GM19238 (cell line): Measurements from ENCODE around the gene PDZRN4.

Experiments
- DNase-seq: peaks from one replicate; pipeline ENCODE4 v3.0.0; 2011; ENCODE audit warnings: low spot score; ENCODE audit not compliant: insufficient read length

PDZRN4 gene

GRCh38 chr12:41452838-41453407 is 264.8 kb downstream of the PDZRN4 start:
- no peak for DNase-seq

- DNase-seq: no peak
Observed at GRCh38 chr12:41453409-41453808, 265.3 kb downstream of the PDZRN4 start.

- DNase-seq: no peak
Observed at GRCh38 chr12:41459111-41459905, 271.2 kb downstream of the PDZRN4 start.

- DNase-seq: no peak
Observed at GRCh38 chr12:41459906-41460214, 271.7 kb downstream of the PDZRN4 start.

GRCh38 chr12:41460906-41461305 is 272.8 kb downstream of the PDZRN4 start:
- no peak for DNase-seq

- no peak for DNase-seq
Observed at GRCh38 chr12:41462312-41462711, 274.2 kb downstream of the PDZRN4 start.

GRCh38 chr12:41465526-41465925 is 277.4 kb downstream of the PDZRN4 start:
- no peak for DNase-seq

- no peak for DNase-seq
Observed at GRCh38 chr12:41466300-41466699, 278.2 kb downstream of the PDZRN4 start.

- DNase-seq: no peak
Observed at GRCh38 chr12:41466802-41467201, 278.7 kb downstream of the PDZRN4 start.

GRCh38 chr12:41467591-41468325 is 279.6 kb downstream of the PDZRN4 start:
- DNase-seq: no peak

GRCh38 chr12:41468341-41468740 is 280.2 kb downstream of the PDZRN4 start:
- DNase-seq: no peak

- no peak for DNase-seq
Observed at GRCh38 chr12:41468756-41469155, 280.6 kb downstream of the PDZRN4 start.

GRCh38 chr12:41473441-41473840 is 285.3 kb downstream of the PDZRN4 start:
- DNase-seq: no peak

GRCh38 chr12:41474001-41474400 is 285.9 kb downstream of the PDZRN4 start:
- DNase-seq: no peak

- DNase-seq: no peak
Observed at GRCh38 chr12:41476499-41477439, 288.6 kb downstream of the PDZRN4 start.

GRCh38 chr12:41479426-41479825 is 291.3 kb downstream of the PDZRN4 start:
- DNase-seq: no peak

- DNase-seq: no peak
Observed at GRCh38 chr12:41485203-41485602, 297.1 kb downstream of the PDZRN4 start.

GRCh38 chr12:41486718-41487117 is 298.6 kb downstream of the PDZRN4 start:
- DNase-seq: no peak

- DNase-seq: no peak
Observed at GRCh38 chr12:41496009-41496408, 307.9 kb downstream of the PDZRN4 start.

- DNase-seq: no peak
Observed at GRCh38 chr12:41497409-41497808, 309.3 kb downstream of the PDZRN4 start.

GRCh38 chr12:41504976-41505375 is 316.9 kb downstream of the PDZRN4 start:
- DNase-seq: no peak
